Central memory CD8-positive, alpha-beta T cell (primary cell): ENCODE results near the gene MED14.

Experiments used
- ATAC-seq: fragments of 150-1000 bp; cut with Tn5 transposase; replicated peaks from 2 replicates; pipeline ENCODE4 v1.10.0; 2022; ENCODE audit warnings: mild to moderate bottlenecking, moderate FRiP score, moderate number of reproducible peaks; ENCODE audit not compliant: poor library complexity, severe bottlenecking; ENCODE audit errors: extremely low read depth
- DNase-seq, 2 donors: peaks; one replicate each; pipeline ENCODE4 v3.0.0; 2021; ENCODE audit warnings: low spot score in 2 of 2
- H3K27ac Mint-ChIP-seq: one replicate; pipeline ENCODE4 v1.8.0; 2022; ENCODE audit warnings: low read depth, mild to moderate bottlenecking, moderate library complexity, mixed read lengths
- H3K27me3 Mint-ChIP-seq: one replicate; pipeline ENCODE4 v1.8.0; 2022; ENCODE audit warnings: mixed read lengths
- H3K36me3 Mint-ChIP-seq: one replicate; pipeline ENCODE4 v1.8.0; 2022; ENCODE audit warnings: mild to moderate bottlenecking, moderate library complexity, mixed read lengths; ENCODE audit not compliant: insufficient read depth
- H3K4me1 Mint-ChIP-seq: one replicate; pipeline ENCODE4 v1.8.0; 2022; ENCODE audit warnings: mixed read lengths
- H3K4me3 Mint-ChIP-seq: one replicate; pipeline ENCODE4 v1.8.0; 2022; ENCODE audit warnings: mild to moderate bottlenecking, moderate library complexity, mixed read lengths
- H3K9me3 Mint-ChIP-seq: one replicate; pipeline ENCODE4 v1.8.0; 2022; ENCODE audit warnings: mixed read lengths

Gene MED14

DNA sequence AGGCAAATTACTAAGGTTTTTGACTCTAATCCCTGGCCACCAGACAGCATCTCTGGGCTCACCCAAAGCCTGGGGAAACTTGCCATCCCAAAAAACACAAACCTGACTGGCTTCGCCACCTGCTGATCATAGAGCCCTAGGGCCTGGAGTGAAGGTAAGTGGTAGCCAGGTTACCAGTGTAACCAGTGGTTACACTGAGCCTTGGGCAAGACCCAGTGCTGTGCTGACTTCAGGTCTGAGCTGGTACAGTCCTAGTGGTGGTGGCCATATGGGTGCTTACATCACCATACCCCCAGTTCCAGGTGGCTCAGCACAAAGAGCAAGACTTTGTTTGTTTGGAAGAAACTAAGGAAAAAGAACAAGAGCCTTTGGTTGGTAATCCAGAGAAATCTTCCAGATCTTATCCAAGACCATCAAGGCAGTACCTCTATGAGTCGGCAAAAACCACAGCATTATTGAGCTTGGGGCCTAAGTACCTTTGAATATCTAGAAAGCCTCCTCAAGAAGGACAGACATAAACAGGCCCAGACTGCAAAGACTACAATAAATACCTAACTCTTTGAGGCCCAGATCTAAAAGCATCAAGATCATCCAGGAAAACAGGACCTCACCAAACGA lies 13.7 kb downstream of the MED14 start:
- H3K4me1 Mint-ChIP-seq = peaks cover 49% of the 10 kb centered on the region
- H3K4me3 Mint-ChIP-seq = no peak overlapping the region
- H3K27me3 Mint-ChIP-seq = no peaks in the 10 kb centered on the region
- no peak for DNase-seq
- no peaks in the 10 kb centered on the region for H3K9me3 Mint-ChIP-seq
- H3K27ac Mint-ChIP-seq = peak overlapping the region; percentile 81
- ATAC-seq = no peak
- H3K36me3 Mint-ChIP-seq = peaks cover 23% of the 10 kb centered on the region

DNA sequence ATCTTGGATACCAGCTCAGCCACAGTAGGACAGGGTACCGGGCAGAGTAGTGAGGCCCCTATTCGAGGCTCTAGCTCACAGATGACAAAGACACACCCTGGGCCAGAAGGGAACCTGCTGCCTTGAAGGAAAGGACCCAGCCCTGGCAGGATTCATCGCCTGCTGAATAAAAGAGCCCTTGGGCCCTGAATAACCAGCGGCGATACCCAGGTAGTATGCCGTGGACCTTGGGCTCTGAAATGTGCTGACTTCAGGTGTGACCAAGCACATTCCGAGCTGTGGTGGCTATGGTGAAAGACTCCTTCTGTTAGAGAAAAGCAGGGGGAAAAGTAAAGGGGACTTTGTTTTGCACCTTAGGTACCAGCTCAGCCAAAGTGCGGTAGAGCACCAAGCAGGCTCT lies 14.6 kb downstream of the MED14 start:
- Mint-ChIP-seq H3K4me1 (peaks cover 54% of the 10 kb centered on the region), H3K27ac (no peak overlapping the region), H3K4me3 (no peak overlapping the region), H3K36me3 (peaks cover 22% of the 10 kb centered on the region), H3K27me3 (no peaks in the 10 kb centered on the region), H3K9me3 (no peaks in the 10 kb centered on the region)
- DNase-seq (no peak), ATAC-seq (no peak)

DNA sequence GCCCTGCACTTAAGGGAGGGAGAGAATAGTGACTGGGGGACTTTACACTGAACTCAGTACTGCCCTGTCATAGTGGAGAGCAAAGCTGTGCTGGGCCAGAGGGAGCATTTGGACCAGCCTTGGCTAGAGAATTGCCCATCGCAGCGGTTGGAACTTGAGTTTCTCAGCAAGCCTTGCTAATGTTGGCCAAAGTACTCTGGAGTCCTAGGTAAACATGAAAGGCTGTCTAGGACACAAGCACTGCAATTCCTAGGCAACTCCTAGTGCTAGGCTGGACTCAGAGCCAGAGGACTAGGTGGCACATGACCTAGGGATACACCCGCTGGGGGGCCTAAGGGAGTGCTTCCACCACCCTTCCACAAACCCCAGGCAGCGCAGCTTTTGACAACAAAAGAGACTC lies 15.0 kb downstream of the MED14 start:
- peaks cover 18% of the 10 kb centered on the region for H3K36me3 Mint-ChIP-seq
- no peak for ATAC-seq
- H3K27ac Mint-ChIP-seq = no peak overlapping the region
- H3K9me3 Mint-ChIP-seq = no peaks in the 10 kb centered on the region
- H3K4me3 Mint-ChIP-seq = no peak overlapping the region
- peaks cover 56% of the 10 kb centered on the region for H3K4me1 Mint-ChIP-seq
- no peaks in the 10 kb centered on the region for H3K27me3 Mint-ChIP-seq
- DNase-seq = no peak

DNA sequence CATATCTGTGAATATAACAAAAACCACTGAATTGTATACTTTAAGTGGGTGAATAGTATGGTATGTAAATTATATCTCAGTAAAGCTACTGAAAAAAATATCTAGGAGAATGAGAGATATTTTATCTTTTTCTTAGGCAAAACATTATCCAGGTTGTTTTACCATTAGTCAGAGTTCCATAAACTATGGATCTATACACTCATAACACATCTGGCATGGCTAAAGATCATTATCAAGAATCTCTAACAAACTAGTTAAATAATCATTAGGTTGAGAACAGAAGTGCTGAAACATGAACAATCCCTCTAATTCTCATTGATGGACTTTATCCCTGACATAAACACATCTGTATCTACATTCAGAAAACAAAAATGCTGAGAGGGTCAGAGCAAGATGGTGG lies 15.6 kb downstream of the MED14 start:
- H3K4me1 Mint-ChIP-seq = peaks cover 56% of the 10 kb centered on the region
- H3K27me3 Mint-ChIP-seq = no peaks in the 10 kb centered on the region
- DNase-seq (no peak), ATAC-seq (no peak)
- no peak overlapping the region for H3K27ac Mint-ChIP-seq
- H3K9me3 Mint-ChIP-seq = no peaks in the 10 kb centered on the region
- H3K36me3 Mint-ChIP-seq = peaks cover 18% of the 10 kb centered on the region
- H3K4me3 Mint-ChIP-seq = no peak overlapping the region

DNA sequence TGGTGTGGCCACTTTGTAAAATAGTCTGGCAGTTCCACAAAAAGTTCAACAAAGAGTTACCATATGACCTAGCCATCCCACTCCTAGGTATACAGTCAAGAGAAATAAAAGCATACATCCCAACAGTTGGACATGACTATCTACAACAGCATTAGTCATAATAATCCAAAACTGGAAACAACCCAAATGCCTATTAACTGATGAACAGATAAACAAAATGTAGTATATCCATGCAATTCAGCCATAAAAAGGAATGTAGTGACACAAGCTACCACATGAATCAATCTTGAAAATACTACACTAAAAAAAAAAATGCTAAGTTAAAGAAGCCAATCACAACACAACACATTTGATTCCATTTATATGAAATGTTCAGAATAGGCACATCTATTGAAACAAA lies 16.1 kb downstream of the MED14 start:
- DNase-seq (no peak), ATAC-seq (no peak)
- no peak overlapping the region for H3K27ac Mint-ChIP-seq
- no peaks in the 10 kb centered on the region for H3K27me3 Mint-ChIP-seq
- peaks cover 51% of the 10 kb centered on the region for H3K4me1 Mint-ChIP-seq
- no peaks in the 10 kb centered on the region for H3K9me3 Mint-ChIP-seq
- H3K36me3 Mint-ChIP-seq = peaks cover 19% of the 10 kb centered on the region
- no peak overlapping the region for H3K4me3 Mint-ChIP-seq

DNA sequence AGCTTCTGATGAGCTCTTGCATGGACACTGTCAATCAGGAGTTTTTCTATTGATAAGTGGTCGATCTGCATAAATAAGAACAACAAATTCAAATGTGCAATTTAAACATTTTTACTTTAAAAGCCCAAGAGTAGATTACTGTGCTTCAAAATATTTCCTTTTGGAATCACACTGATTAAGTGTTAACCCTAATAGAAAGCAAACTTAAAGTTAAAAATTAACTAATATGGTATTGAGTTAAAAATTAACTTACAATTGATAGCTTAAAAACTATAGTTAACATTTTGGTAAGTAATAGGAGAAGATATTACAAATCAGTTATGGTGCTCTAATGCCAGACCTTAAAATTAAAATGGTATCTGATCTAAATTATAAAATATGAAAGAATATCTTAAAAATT lies 25.9 kb downstream of the MED14 start:
- ATAC-seq = no peak
- no peaks in the 10 kb centered on the region for H3K9me3 Mint-ChIP-seq
- no peaks in the 10 kb centered on the region for H3K27me3 Mint-ChIP-seq

DNA sequence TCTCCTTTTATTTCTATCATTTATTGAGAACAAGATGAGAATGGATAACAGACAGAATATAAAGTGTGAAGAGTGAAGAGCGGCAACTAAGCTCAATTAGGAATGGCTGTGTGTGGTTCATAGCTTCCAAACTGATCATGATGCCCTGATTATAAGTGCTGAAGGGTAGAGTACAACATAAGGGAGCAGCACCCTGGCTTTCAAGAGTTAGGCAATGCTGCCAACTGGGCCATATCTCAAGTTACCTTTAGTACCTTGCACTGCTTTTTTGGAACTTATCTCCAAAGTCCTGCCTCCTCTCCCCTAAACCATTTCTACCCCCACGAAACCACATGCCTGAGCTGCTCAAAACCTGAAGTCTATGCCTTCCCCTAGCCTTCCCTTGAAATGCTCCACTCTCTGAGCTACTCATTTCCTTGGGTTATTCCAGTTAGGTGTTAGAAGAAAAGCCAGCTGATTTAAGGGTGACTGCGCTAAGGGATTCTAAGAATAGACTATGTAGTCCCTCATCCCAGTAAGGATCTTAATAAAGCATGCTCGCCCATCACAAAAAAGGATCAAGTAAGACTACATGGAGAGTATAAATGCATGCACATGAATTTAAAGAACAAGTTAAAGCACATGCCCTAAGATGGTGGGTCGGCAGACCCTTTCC lies 29.6 kb downstream of the MED14 start:
- DNase-seq (no peak), ATAC-seq (no peak)
- peaks cover 33% of the 10 kb centered on the region for H3K36me3 Mint-ChIP-seq
- no peak overlapping the region for H3K4me3 Mint-ChIP-seq
- no peaks in the 10 kb centered on the region for H3K27me3 Mint-ChIP-seq
- no peaks in the 10 kb centered on the region for H3K9me3 Mint-ChIP-seq
- peaks cover 5% of the 10 kb centered on the region for H3K4me1 Mint-ChIP-seq
- no peak overlapping the region for H3K27ac Mint-ChIP-seq

More for the DNA sequence above, 25.9 kb downstream of the MED14 start:
- Mint-ChIP-seq H3K36me3 (peaks cover 34% of the 10 kb centered on the region), H3K4me1 (peaks cover 5% of the 10 kb centered on the region), H3K27ac (no peak overlapping the region), H3K4me3 (no peak overlapping the region)
- DNase-seq = no peak

DNA sequence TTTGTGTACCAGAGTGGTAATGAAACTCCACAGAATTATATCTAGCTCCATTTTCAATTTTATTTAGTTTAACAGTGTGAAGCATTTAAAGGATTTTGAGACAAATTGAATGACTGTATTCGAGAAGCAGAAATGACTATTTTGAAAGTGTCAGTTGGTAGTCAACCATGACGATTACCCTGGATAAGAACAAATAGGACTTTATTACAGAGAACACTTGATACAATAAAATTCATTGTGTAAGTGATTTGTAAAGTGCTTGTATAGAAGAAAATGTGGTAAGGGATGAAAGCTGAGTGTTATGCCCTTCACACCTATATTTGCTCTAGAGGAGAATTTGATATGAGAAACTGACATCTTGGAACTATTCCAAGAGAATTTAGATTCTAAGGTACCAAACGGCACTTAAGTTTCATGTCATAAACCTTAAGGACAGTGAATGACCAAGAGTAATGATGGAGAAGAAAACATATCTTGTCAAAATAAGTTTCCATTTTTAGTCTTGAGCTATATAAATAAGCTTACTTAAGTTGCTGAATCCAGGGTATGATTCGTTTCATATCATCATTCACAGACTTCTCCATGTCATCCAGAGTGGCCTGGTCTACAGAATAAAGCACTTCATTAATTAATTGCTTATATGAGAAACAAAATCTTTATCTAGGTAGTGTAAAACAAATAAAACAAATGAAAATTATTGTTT lies 34.6 kb downstream of the MED14 start:
- no peaks in the 10 kb centered on the region for H3K4me1 Mint-ChIP-seq
- H3K4me3 Mint-ChIP-seq = no peak overlapping the region
- H3K27ac Mint-ChIP-seq = no peak overlapping the region
- H3K27me3 Mint-ChIP-seq = no peaks in the 10 kb centered on the region
- DNase-seq (no peak), ATAC-seq (no peak)
- peaks cover 30% of the 10 kb centered on the region for H3K36me3 Mint-ChIP-seq
- no peaks in the 10 kb centered on the region for H3K9me3 Mint-ChIP-seq

DNA sequence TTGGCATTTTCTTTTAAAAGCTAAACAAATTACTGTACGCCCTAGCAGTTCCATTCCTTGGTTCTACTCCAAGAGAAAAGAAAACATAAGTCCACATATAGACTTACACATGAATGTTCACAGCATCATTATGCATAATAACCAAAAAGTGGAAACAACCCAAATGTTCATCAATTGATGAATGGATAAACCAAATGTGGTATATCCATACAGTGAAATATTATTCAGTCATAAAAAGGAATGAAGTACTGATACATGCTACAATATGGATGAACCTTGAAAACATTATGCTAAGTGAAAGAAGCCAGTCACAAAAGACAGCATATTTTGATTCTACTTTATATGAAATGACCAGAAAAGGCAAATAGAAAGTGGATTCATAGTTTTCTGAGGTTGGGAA lies 36.5 kb downstream of the MED14 start:
- H3K9me3 Mint-ChIP-seq = no peaks in the 10 kb centered on the region
- ATAC-seq (no peak), DNase-seq (no peak)
- no peaks in the 10 kb centered on the region for H3K27me3 Mint-ChIP-seq
- H3K27ac Mint-ChIP-seq = no peak overlapping the region
- no peaks in the 10 kb centered on the region for H3K4me1 Mint-ChIP-seq
- H3K36me3 Mint-ChIP-seq = peaks cover 25% of the 10 kb centered on the region
- no peak overlapping the region for H3K4me3 Mint-ChIP-seq

DNA sequence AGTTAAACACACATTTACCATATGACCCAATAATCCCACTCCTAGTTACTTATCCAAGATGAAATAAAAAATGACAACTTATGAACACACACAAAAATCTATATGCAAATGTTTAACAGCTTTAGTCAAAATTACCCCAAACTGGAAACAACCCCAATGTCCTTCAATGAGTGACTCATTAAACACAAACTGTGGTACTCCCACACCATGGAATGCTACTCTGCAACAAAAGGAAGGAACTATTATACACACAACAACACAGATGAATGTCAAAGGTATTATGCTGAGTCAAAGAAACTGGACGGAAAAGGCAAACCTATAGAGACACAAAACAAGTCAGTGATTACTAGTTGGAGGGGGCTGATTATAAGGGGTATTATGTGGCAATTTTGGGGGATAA lies 40.5 kb downstream of the MED14 start:
- H3K27ac Mint-ChIP-seq = no peak overlapping the region
- H3K4me1 Mint-ChIP-seq = no peaks in the 10 kb centered on the region
- ATAC-seq (no peak), DNase-seq (no peak)
- H3K4me3 Mint-ChIP-seq = no peak overlapping the region
- no peaks in the 10 kb centered on the region for H3K27me3 Mint-ChIP-seq
- no peaks in the 10 kb centered on the region for H3K9me3 Mint-ChIP-seq
- H3K36me3 Mint-ChIP-seq = peaks cover 37% of the 10 kb centered on the region

DNA sequence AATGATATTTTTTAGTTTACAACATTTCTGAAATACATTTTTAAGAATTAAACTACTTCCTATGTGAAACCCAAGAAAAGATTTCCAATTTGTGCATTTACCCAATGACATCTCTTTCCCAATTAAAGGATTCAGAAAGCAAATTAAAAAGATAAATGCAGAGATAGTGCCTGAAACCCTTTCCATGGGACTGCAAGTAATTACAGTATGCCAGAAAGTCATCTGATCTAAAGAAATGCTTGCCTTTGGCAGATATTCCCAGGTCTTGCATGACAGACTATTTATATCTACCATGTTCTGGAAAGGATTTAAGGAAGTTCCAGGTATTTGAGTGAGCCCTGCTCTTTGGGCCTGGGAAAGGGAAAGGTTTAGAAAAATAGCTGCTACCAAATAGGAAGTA lies 46.4 kb downstream of the MED14 start:
- Mint-ChIP-seq H3K27me3 (no peaks in the 10 kb centered on the region), H3K27ac (no peak overlapping the region), H3K9me3 (no peaks in the 10 kb centered on the region), H3K4me1 (peaks cover 13% of the 10 kb centered on the region), H3K4me3 (no peak overlapping the region), H3K36me3 (peaks cover 34% of the 10 kb centered on the region)
- ATAC-seq (no peak), DNase-seq (no peak)

DNA sequence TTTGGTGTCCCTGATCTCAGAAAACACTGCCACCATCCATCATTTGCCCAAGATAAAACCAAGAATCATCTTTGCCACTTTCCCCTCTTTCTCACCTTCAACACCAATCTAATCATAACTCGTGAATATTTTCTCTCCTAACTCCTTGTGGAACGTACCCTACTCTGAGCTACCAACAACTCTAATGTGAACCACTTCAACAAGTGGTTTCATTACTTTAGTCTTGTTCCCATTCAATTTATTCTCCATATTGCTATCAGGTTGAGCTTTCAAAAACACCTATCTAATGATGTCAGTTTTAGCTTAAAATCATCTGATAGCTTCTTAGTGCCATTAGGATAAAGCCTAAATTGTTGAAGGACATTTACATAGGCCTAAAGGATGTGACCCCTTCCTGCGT lies 48.2 kb downstream of the MED14 start:
- Mint-ChIP-seq H3K27me3 (no peaks in the 10 kb centered on the region), H3K4me3 (no peak overlapping the region), H3K9me3 (no peaks in the 10 kb centered on the region), H3K4me1 (peaks cover 13% of the 10 kb centered on the region), H3K27ac (peak overlapping the region; percentile 68), H3K36me3 (peaks cover 25% of the 10 kb centered on the region)
- ATAC-seq = no peak
- no peak for DNase-seq

DNA sequence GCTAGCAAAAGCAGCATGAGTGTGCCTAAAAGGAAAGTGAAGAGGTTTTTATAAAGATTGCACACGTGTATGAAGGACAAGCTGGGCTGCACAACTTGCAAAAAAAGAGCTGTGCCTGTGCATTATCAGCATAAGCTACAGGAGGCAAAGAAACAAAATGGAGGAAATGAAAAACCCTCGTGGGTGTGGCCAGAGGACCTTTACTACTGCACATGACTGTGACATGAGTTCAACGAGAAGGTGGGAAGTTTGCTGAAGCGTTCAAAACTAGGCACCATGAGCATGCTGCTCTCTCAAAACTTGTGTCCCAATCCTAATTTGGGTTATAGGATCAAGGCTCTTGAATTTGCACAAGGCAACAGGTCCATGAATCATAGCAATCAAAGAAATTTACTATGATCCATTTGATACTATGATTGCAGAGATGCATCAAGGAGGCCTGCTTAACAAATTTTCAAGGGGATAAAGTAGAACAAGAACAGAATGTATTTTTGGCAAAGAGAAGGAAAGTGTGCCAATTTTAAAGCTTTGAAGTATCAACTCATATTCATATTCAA lies 49.9 kb downstream of the MED14 start:
- Mint-ChIP-seq H3K27ac (no peak overlapping the region), H3K36me3 (peaks cover 25% of the 10 kb centered on the region), H3K27me3 (no peaks in the 10 kb centered on the region), H3K4me1 (peaks cover 13% of the 10 kb centered on the region), H3K4me3 (no peak overlapping the region), H3K9me3 (no peaks in the 10 kb centered on the region)
- ATAC-seq (no peak), DNase-seq (no peak)
